SU-DHL-6 (cell line): ENCODE measurements around the gene MAP3K10.
"Not testable (repeated sequence)": the region's sequence is repeated elsewhere in the genome, so short reads cannot be mapped to it uniquely, and the experiment has no call there.

ENCODE experiments used
- H2AFZ ChIP-seq: fragments of 200-600 bp; sonication (generic); 2 replicates; pipeline ENCODE4 v1.6.1; 2014; ENCODE audit warnings: low read depth, mild to moderate bottlenecking, moderate library complexity, mixed read lengths, antibody characterized with exemption, low read length; ENCODE audit not compliant: severe bottlenecking
- H3F3A ChIP-seq: fragments of 200-600 bp; shearing (Covaris generic); 2 replicates; pipeline ENCODE4 v1.6.0; 2016; ENCODE audit warnings: antibody characterized with exemption, mild to moderate bottlenecking; ENCODE audit not compliant: insufficient read depth
- H3K27ac ChIP-seq: fragments of 200-600 bp; sonication (generic); 2 replicates; pipeline ENCODE4 v1.5.1; 2016; ENCODE audit warnings: low read depth, mild to moderate bottlenecking, low read length, moderate library complexity, mixed read lengths
- H3K27me3 ChIP-seq: fragments of 200-600 bp; sonication (generic), shearing (Covaris generic); 2 replicates; pipeline ENCODE4 v1.6.0; 2014; ENCODE audit warnings: mild to moderate bottlenecking, low read length
- H3K36me3 ChIP-seq: fragments of 200-600 bp; sonication (generic); 2 replicates; pipeline ENCODE4 v1.6.1; 2014; ENCODE audit warnings: mild to moderate bottlenecking, low read length, mixed read lengths
- H3K4me2 ChIP-seq: fragments of 300-600, 200-600 bp; shearing (Covaris generic), sonication (generic); 2 replicates; pipeline ENCODE4 v1.6.0; 2014; ENCODE audit warnings: low read length, low read depth, mild to moderate bottlenecking; ENCODE audit not compliant: poor library complexity, severe bottlenecking
- H3K4me3 ChIP-seq: fragments of 200-600 bp; sonication (generic); 2 replicates; pipeline ENCODE4 v1.5.1; 2014; ENCODE audit warnings: antibody characterized with exemption, low read length, mild to moderate bottlenecking, mixed read lengths; ENCODE audit not compliant: insufficient read depth, poor library complexity, severe bottlenecking
- H3K79me2 ChIP-seq: fragments of 200-600 bp; sonication (generic); 2 replicates; pipeline ENCODE4 v1.6.1; 2014; ENCODE audit warnings: mild to moderate bottlenecking, low read length, moderate library complexity; ENCODE audit not compliant: insufficient read depth
- H3K9ac ChIP-seq: fragments of 200-600 bp; sonication (generic); 2 replicates; pipeline ENCODE4 v1.7.0; 2014; ENCODE audit warnings: mild to moderate bottlenecking, low read length
- H3K9me2 ChIP-seq: fragments of 200-600 bp; sonication (generic); replicated peaks from 2 replicates; pipeline ENCODE4 v1.6.1; 2014; ENCODE audit warnings: low read length; ENCODE audit not compliant: insufficient read depth
- H3K9me3 ChIP-seq: fragments of 200-600 bp; sonication (generic); 2 replicates; pipeline ENCODE4 v1.6.1; 2014; ENCODE audit warnings: low read length, mixed read lengths; ENCODE audit not compliant: insufficient read depth
- H4K20me1 ChIP-seq: fragments of 200-600 bp; sonication (generic); 2 replicates; pipeline ENCODE4 v1.6.1; 2014; ENCODE audit warnings: low read depth, mild to moderate bottlenecking, antibody characterized with exemption, low read length, moderate library complexity, mixed read lengths
- EZH2phosphoT487 ChIP-seq: fragments of 200-600 bp; sonication (generic), shearing (Covaris generic); conservative IDR thresholded peaks from 2 replicates; pipeline ENCODE4 v1.6.1; 2018; ENCODE audit warnings: mild to moderate bottlenecking, antibody characterized with exemption, low read length, moderate library complexity, mixed read lengths
- TF ChIP-seq, protein P1 (sequence below): fragments of 200-600 bp; sonication (generic); IDR thresholded peaks from one replicate; pipeline ENCODE4 v1.5.1; 2017; ENCODE audit warnings: antibody characterized with exemption, mild to moderate bottlenecking, low read length, moderate library complexity; ENCODE audit not compliant: insufficient read depth, poor library complexity, severe bottlenecking

MAP3K10 gene

DNA sequence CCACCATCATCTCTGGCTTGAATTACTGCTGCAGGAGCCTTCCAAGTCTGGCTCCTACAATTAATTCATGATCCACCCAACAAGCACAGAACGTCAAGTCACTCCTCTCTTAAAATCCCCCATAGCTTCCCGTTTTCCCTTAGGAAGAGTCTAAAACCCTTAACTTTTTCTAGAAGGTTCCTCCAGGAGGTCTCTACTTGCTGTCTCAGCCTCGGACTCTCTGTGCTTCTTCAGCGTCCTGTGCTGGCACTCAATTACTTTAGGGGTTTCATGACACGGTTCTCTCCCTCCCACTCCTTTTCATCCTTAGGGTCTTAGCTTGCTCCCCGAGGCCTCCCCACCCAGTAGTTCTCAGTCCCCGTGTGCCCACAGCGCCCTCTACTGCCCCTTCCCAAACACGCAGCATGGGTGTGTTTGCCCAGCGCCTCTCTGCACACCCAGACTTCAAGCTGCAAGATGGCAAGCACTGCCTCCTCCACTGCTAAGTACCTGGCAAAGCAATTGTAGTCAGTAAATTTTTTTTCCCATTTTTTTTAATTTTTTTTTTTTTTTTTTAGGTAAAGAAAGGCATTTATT, 25.8 kb upstream of the MAP3K10 start:
- H3K9me3 ChIP-seq = no peaks in the 10 kb centered on the region
- no peaks in the 10 kb centered on the region for H4K20me1 ChIP-seq
- H3K4me3 ChIP-seq = no peak overlapping the region
- no peak overlapping the region for H3K27ac ChIP-seq
- H3K79me2 ChIP-seq = no peaks in the 10 kb centered on the region
- no peak overlapping the region for H2AFZ ChIP-seq
- no peak overlapping the region for H3K9ac ChIP-seq
- H3K9me2 ChIP-seq = no peaks in the 10 kb centered on the region
- H3F3A ChIP-seq = no peaks in the 10 kb centered on the region
- H3K27me3 ChIP-seq = no peaks in the 10 kb centered on the region
- TF ChIP-seq EZH2phosphoT487 = no peak
- TF ChIP-seq, protein P1, sequence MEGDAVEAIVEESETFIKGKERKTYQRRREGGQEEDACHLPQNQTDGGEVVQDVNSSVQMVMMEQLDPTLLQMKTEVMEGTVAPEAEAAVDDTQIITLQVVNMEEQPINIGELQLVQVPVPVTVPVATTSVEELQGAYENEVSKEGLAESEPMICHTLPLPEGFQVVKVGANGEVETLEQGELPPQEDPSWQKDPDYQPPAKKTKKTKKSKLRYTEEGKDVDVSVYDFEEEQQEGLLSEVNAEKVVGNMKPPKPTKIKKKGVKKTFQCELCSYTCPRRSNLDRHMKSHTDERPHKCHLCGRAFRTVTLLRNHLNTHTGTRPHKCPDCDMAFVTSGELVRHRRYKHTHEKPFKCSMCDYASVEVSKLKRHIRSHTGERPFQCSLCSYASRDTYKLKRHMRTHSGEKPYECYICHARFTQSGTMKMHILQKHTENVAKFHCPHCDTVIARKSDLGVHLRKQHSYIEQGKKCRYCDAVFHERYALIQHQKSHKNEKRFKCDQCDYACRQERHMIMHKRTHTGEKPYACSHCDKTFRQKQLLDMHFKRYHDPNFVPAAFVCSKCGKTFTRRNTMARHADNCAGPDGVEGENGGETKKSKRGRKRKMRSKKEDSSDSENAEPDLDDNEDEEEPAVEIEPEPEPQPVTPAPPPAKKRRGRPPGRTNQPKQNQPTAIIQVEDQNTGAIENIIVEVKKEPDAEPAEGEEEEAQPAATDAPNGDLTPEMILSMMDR = peak; percentile 65
- no peaks in the 10 kb centered on the region for H3K36me3 ChIP-seq
- no peak overlapping the region for H3K4me2 ChIP-seq

DNA sequence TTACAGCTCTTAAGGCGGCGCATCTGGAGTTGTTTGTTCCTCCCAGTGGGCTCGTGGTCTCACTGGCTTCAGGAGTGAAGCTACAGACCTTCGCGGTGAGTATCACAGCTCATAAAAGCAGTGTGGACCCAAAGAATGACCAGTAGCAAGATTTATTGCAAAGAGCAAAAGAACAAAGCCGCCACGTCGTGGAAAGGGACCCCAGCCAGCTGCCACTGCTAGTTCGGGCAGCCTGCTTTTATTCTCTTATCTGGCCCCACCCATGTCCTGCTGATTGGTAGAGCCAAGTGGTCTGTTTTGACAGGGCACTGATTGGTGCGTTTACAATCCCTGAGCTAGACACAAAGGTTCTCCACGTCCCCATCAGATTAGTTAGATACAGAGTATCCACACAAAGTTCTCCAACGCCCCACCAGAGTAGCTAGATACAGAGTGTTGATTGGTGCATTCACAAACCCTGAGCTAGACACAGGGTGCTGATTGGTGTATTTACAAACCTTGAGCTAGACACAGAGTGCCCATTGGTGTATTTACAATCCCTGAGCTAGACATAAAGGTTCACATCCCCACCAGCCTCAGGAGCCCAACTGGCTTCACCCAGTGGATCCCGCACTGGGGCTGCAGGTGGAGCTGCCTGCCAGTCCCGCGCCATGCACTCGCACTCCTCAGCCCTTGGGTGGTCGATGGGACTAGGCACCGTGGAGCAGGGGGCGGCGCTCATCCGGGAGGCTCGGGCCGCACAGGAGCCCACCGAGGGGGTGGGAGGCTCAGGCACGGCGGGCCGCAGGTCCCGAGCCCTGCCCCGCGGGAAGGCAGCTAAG, 21.5 kb upstream of the MAP3K10 start:
- not testable (repeated sequence) for H3K9me2 ChIP-seq, H3K79me2 ChIP-seq, H3K27me3 ChIP-seq, H3K9ac ChIP-seq, H3K27ac ChIP-seq, H4K20me1 ChIP-seq, H3F3A ChIP-seq, H3K36me3 ChIP-seq, H3K4me2 ChIP-seq, H3K9me3 ChIP-seq, H2AFZ ChIP-seq, H3K4me3 ChIP-seq

DNA sequence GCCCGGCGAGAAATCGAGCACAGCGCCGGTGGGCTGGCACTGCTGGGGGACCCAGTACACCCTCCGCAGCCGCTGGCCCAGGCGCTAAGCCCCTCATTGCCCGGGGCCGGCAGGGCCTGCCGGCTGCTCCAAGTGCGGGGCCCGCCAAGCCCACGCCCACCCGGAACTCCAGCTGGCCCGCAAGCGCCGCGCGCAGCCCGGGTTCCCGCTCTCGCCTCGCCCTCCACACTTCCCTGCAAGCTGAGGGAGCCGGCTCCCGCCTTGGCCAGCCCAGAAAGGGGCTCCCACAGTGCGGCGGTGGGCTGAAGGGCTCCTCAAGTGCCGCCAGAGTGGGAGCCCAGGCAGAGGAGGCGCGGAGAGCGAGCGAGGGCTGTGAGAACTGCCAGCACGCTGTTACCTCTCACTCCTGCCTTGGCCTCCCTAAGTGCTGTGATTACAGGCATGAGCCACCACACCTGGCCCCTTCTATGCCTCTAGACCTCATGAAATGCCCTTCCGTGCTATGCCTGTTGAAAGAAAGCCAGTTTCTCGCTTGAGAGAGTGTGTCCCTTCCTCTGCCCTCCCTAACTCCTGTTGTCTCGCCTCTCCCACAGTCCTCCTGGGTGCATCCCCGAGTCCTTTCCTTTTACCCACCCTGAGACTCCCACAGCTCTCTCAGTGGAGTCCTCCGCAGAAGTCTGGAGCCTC, 20.8 kb upstream of the MAP3K10 start:
- H4K20me1 ChIP-seq, H3K27ac ChIP-seq, H3K4me2 ChIP-seq, H3K9me2 ChIP-seq, H2AFZ ChIP-seq, H3K79me2 ChIP-seq, H3K9ac ChIP-seq, H3K4me3 ChIP-seq, H3K36me3 ChIP-seq, H3K27me3 ChIP-seq, H3F3A ChIP-seq, H3K9me3 ChIP-seq: not testable (repeated sequence)

DNA sequence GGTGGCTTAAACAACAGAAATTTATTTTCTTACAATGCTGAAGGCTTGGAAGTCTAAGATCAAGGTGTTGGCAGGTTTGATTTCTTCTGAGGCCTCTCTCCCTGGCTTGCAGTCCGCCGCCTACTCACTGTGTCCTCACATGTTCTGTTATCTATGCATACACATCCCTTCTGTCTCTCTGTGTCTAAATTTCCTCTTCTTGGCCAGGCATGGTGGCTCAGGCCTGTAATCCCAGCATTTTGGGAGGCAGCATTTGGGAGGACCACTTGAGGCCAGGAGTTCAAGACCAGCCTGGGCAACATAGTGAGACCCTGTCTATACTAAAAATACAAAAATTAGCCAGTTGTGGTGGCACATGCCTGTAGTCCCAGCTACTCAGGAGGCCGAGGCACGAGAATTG, 19.9 kb upstream of the MAP3K10 start:
- not testable (repeated sequence) for H3K9me3 ChIP-seq, H3K27ac ChIP-seq, H3K4me2 ChIP-seq, H3K79me2 ChIP-seq, H2AFZ ChIP-seq, H3K27me3 ChIP-seq, H3F3A ChIP-seq, H4K20me1 ChIP-seq, H3K4me3 ChIP-seq, H3K9me2 ChIP-seq, H3K36me3 ChIP-seq, H3K9ac ChIP-seq
